Caco-2 (cell line): ENCODE data around the gene ADAM20. TPM values are rescaled to one million over a fixed set of nuclear protein-coding genes. Genes with fewer than 3 reads are reported as not detected.
A peak's percentile ranks its signal among the peaks of the same experiment; 100 is the strongest.

Experiments used
- Bru-seq: library from RNA; stranded (reverse); fragments of 400-500 nt; gene quantifications from one replicate; lab custom pipeline; 2021; lab: Mats Ljungman, UMichigan
- BruChase-seq, 2 experiments: library from RNA; stranded (reverse); fragments of 400-500 nt; gene quantifications; one replicate each; lab custom pipeline; 2021; lab: Mats Ljungman, UMichigan
- BruUV-seq: library from RNA; stranded (reverse); fragments of 400-500 nt; replicated peaks from 2 replicates; lab custom pipeline; 2021; lab: Mats Ljungman, UMichigan
- CTCF ChIA-PET: fragments of 300-600 bp; sonication (Branson Sonifier 250); formaldehyde crosslinking; loops from one replicate; lab custom pipeline; 2022; ENCODE audit warnings: antibody characterized with exemption; lab: Charles Lee
- POLR2A ChIA-PET: fragments of 300-600 bp; sonication (Branson Sonifier 250); formaldehyde crosslinking; loops from one replicate; lab custom pipeline; 2022; ENCODE audit warnings: antibody characterized with exemption; lab: Charles Lee
- DNase-seq, 2 experiments: peaks; one replicate each; pipeline versions ENCODE4 v3.0.0 to v3.0.0-alpha.2; 2020 to 2022
- H3K27me3 ChIP-seq: replicated peaks from 2 replicates; pipeline ENCODE4 v1.6.0; 2011; ENCODE audit warnings: low read length; ENCODE audit not compliant: control insufficient read depth, insufficient read depth
- H3K36me3 ChIP-seq: 2 replicates; pipeline ENCODE4 v1.5.1; 2011; ENCODE audit warnings: low read length; ENCODE audit not compliant: control insufficient read depth, insufficient read depth
- H3K4me1 ChIP-seq: fragments of 250-450 bp; sonication (Bioruptor Pico); 2 replicates; pipeline ENCODE4 v1.5.1; 2020; ENCODE audit warnings: mild to moderate bottlenecking
- H3K4me3 ChIP-seq: 2 replicates; pipeline ENCODE4 v1.5.1; 2011; ENCODE audit warnings: low read depth, mild to moderate bottlenecking, control low read depth, low read length
- H3K9me3 ChIP-seq: fragments of 250-450 bp; sonication (Bioruptor Pico); 2 replicates; pipeline ENCODE4 v1.5.1; 2020; ENCODE audit warnings: mild to moderate bottlenecking, moderate library complexity
- H3K27ac Mint-ChIP-seq: one replicate; pipeline ENCODE4 v1.8.0; 2022; ENCODE audit warnings: mixed read lengths; ENCODE audit not compliant: unreplicated experiment
- H3K27me3 Mint-ChIP-seq: one replicate; pipeline ENCODE4 v1.8.0; 2022; ENCODE audit warnings: mixed read lengths; ENCODE audit not compliant: insufficient read depth, unreplicated experiment
- H3K36me3 Mint-ChIP-seq: one replicate; pipeline ENCODE4 v1.8.0; 2022; ENCODE audit warnings: mild to moderate bottlenecking, mixed read lengths; ENCODE audit not compliant: insufficient read depth, unreplicated experiment
- H3K4me1 Mint-ChIP-seq: one replicate; pipeline ENCODE4 v1.8.0; 2022; ENCODE audit warnings: low read depth, mixed read lengths; ENCODE audit not compliant: unreplicated experiment
- H3K4me3 Mint-ChIP-seq: one replicate; pipeline ENCODE4 v1.8.0; 2022; ENCODE audit warnings: mild to moderate bottlenecking, moderate library complexity, mixed read lengths; ENCODE audit not compliant: unreplicated experiment
- H3K9me3 Mint-ChIP-seq: one replicate; pipeline ENCODE4 v1.8.0; 2022; ENCODE audit warnings: mixed read lengths; ENCODE audit not compliant: unreplicated experiment
- intact Hi-C: fragments of 100-400 bp; cut with micrococcal nuclease; formaldehyde crosslinking; loops from one replicate; pipeline ENCODE4 v1.10.0; 2022; ENCODE audit not compliant: unreplicated experiment
- long read RNA-seq: library from polyadenylated mRNA; stranded (forward); transcript quantifications from one replicate; pipeline ENCODE4 v2.0.0, GENCODE V29; 2022
- total RNA-seq: library from RNA; stranded (reverse); gene quantifications from 2 replicates; pipeline ENCODE4 v1.2.3, GENCODE V29; 2022
- TF ChIP-seq, protein P1 (sequence below), 2 experiments: fragments of 200-600 bp in 1 of 2; IDR thresholded peaks; 1 replicate in 1 of 2; 2 replicates in 1 of 2; pipeline versions ENCODE4 v1.5.1 to v1.8.0; 2011 to 2022; ENCODE audit warnings: antibody characterized with exemption in 1 of 2, control low read depth in 1 of 2, inconsistent platforms in 1 of 2, low read depth in 1 of 2, low read length in 1 of 2, mild to moderate bottlenecking in 1 of 2, moderate library complexity in 1 of 2; ENCODE audit not compliant: insufficient read depth in 1 of 2, severe bottlenecking in 1 of 2, unreplicated experiment in 1 of 2

The ADAM20 gene
- total RNA-seq: 0.65 and 0.73 TPM in 2 replicates
- Bru-seq, nascent RNA: percentile 53 among the genes with signal in this experiment
- BruChase-seq, experiment 1, labeled RNA remaining after a 2-hour chase: percentile 71 among the genes with signal in this experiment
- BruChase-seq, experiment 2, labeled RNA remaining after a 6-hour chase: percentile 68 among the genes with signal in this experiment
- long read RNA-seq, partial matches to known transcripts: 0 of 1 reads
- long read RNA-seq, other reads (novel, unspliced or antisense): 1 of 1 reads

DNA sequence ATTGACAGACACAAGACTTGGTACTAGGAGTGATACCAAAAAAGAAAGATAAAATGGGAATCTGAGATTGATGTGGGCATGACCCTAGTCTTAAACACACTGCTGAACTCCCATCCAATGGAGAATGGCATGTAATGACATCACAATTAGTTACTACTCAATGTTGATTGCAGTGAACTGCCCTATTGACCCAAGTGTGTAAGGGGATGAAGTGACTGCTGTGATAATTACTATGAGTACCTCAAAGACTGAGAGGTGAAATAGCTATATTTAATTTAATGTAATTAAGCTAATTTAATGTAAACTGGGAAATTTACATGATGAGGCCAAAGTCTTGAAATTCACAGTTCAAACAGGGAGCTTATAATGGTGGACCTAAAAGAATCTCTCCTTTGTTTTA lies at the start of gene ADAM20:
Gene ADAM20 (minus strand): TSS at position 101 of the 400 bp plus-strand sequence. CDS start 10,247 bp downstream, outside the sequence.
- H3K4me1 Mint-ChIP-seq: no peaks in the 10 kb centered on the region
- no peak within 1 kb of the TSS for H3K4me3 Mint-ChIP-seq
- Histone ChIP-seq H3K4me1 (no peaks in the 10 kb centered on the region), H3K9me3 (peaks cover 7% of the 10 kb centered on the region), H3K4me3 (no peak within 1 kb of the TSS), H3K36me3 (no peaks in the 10 kb centered on the region), H3K27me3 (no peaks in the 10 kb centered on the region)
- H3K36me3 Mint-ChIP-seq: peaks cover 4% of the 10 kb centered on the region
- TF ChIP-seq, protein P1, sequence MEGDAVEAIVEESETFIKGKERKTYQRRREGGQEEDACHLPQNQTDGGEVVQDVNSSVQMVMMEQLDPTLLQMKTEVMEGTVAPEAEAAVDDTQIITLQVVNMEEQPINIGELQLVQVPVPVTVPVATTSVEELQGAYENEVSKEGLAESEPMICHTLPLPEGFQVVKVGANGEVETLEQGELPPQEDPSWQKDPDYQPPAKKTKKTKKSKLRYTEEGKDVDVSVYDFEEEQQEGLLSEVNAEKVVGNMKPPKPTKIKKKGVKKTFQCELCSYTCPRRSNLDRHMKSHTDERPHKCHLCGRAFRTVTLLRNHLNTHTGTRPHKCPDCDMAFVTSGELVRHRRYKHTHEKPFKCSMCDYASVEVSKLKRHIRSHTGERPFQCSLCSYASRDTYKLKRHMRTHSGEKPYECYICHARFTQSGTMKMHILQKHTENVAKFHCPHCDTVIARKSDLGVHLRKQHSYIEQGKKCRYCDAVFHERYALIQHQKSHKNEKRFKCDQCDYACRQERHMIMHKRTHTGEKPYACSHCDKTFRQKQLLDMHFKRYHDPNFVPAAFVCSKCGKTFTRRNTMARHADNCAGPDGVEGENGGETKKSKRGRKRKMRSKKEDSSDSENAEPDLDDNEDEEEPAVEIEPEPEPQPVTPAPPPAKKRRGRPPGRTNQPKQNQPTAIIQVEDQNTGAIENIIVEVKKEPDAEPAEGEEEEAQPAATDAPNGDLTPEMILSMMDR (IDR thresholded peaks at IDR 0.05; ENCODE audit: insufficient read depth in 1 of 2, low read depth in 1 of 2, low read length in 1 of 2, severe bottlenecking in 1 of 2, unreplicated experiment in 1 of 2): no peak
- BruUV-seq: no TSS peak
- no peaks in the 10 kb centered on the region for H3K27me3 Mint-ChIP-seq
- ChIA-PET CTCF (no interaction called here), POLR2A (no interaction called here)
- DNase-seq: no peak
- peaks cover 28% of the 10 kb centered on the region for H3K9me3 Mint-ChIP-seq
- no peak within 1 kb of the TSS for H3K27ac Mint-ChIP-seq
- intact Hi-C loops: no loop called here

- H3K36me3 Mint-ChIP-seq: peaks cover 32% of the 10 kb centered on the region
- H3K27me3 Mint-ChIP-seq: no peaks in the 10 kb centered on the region
- Histone ChIP-seq H3K4me3 (no peak overlapping the region), H3K36me3 (no peaks in the 10 kb centered on the region; the same call in 1 of the 2 replicates), H3K27me3 (no peaks in the 10 kb centered on the region), H3K4me1 (no peaks in the 10 kb centered on the region), H3K9me3 (no peaks in the 10 kb centered on the region)
- no TSS peak for BruUV-seq
- ChIA-PET CTCF (no interaction called here), POLR2A (no interaction called here)
- intact Hi-C loops: no loop called here
- no peak overlapping the region for H3K4me3 Mint-ChIP-seq
- H3K4me1 Mint-ChIP-seq: no peaks in the 10 kb centered on the region
- H3K9me3 Mint-ChIP-seq: no peaks in the 10 kb centered on the region
- no peak overlapping the region for H3K27ac Mint-ChIP-seq
- DNase-seq: no peak
- TF ChIP-seq, protein P1 (IDR thresholded peaks at IDR 0.05; ENCODE audit: insufficient read depth in 1 of 2, low read depth in 1 of 2, low read length in 1 of 2, severe bottlenecking in 1 of 2, unreplicated experiment in 1 of 2): no peak
Observed at GRCh38 chr14:70576891-70577290, 42.1 kb upstream of the ADAM20 start.

DNA sequence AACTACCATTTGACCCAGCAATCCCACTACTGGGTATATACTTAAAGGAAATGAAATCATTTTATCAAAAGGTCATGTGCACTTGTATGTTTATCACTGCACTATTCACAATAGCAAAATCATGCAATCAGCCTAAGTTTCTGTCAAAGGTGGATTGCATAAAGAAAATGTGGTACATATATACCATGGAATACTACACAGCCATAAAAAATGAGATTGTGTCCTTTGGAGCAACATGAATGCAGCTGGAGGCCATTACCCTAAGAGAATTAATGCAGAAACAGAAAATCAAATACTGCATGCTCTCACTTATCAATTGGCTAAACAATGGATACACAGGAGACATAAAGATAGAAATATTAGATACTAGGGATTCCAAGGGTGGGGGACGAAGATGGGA lies 38.2 kb upstream of the ADAM20 start:
- CTCF ChIA-PET: no interaction called here
- Histone ChIP-seq H3K36me3 (no peaks in the 10 kb centered on the region), H3K27me3 (no peaks in the 10 kb centered on the region), H3K4me1 (no peaks in the 10 kb centered on the region), H3K4me3 (no peak overlapping the region), H3K9me3 (no peaks in the 10 kb centered on the region; the same call in 1 of the 2 replicates)
- peaks cover 4% of the 10 kb centered on the region for H3K9me3 Mint-ChIP-seq
- no TSS peak for BruUV-seq
- H3K27me3 Mint-ChIP-seq: no peaks in the 10 kb centered on the region
- intact Hi-C loops: no loop called here
- POLR2A ChIA-PET: no interaction called here
- TF ChIP-seq, protein P1 (IDR thresholded peaks at IDR 0.05; ENCODE audit: insufficient read depth in 1 of 2, low read depth in 1 of 2, low read length in 1 of 2, severe bottlenecking in 1 of 2, unreplicated experiment in 1 of 2): no peak
- H3K4me1 Mint-ChIP-seq: no peaks in the 10 kb centered on the region
- H3K36me3 Mint-ChIP-seq: peaks cover 30% of the 10 kb centered on the region
- DNase-seq: no peak
- no peak overlapping the region for H3K4me3 Mint-ChIP-seq
- H3K27ac Mint-ChIP-seq: no peak overlapping the region
